Measurements from ENCODE around the gene AHCY.

- TF ChIP-seq, protein P1, sequence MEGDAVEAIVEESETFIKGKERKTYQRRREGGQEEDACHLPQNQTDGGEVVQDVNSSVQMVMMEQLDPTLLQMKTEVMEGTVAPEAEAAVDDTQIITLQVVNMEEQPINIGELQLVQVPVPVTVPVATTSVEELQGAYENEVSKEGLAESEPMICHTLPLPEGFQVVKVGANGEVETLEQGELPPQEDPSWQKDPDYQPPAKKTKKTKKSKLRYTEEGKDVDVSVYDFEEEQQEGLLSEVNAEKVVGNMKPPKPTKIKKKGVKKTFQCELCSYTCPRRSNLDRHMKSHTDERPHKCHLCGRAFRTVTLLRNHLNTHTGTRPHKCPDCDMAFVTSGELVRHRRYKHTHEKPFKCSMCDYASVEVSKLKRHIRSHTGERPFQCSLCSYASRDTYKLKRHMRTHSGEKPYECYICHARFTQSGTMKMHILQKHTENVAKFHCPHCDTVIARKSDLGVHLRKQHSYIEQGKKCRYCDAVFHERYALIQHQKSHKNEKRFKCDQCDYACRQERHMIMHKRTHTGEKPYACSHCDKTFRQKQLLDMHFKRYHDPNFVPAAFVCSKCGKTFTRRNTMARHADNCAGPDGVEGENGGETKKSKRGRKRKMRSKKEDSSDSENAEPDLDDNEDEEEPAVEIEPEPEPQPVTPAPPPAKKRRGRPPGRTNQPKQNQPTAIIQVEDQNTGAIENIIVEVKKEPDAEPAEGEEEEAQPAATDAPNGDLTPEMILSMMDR (IDR thresholded peaks at IDR 0.05), result no peak
- TF ChIP-seq POLR2A (IDR thresholded peaks at IDR 0.05) (no peak), EP300 (IDR thresholded peaks at IDR 0.05) (no peak), POLR2AphosphoS5 (IDR thresholded peaks at IDR 0.05) (no peak)
Observed at GRCh38 chr20:34243377-34243776, 59.8 kb downstream of the AHCY start.

Measured in gastroesophageal sphincter (tissue), 3 donors.